Astrocyte (in vitro differentiated cells and primary cell): ENCODE measurements around the gene TOM1L1.

Source experiments
- CTCF ChIP-seq: IDR thresholded peaks from 2 replicates; pipeline ENCODE4 v1.5.1; 2011; ENCODE audit warnings: low read depth, mild to moderate bottlenecking, inconsistent platforms, low read length, moderate library complexity; ENCODE audit not compliant: insufficient read depth
- EZH2 ChIP-seq: IDR thresholded peaks from 2 replicates; pipeline ENCODE4 v1.6.1; 2012; ENCODE audit warnings: mild to moderate bottlenecking, low read length, inconsistent platforms; ENCODE audit not compliant: insufficient read depth

GRCh38 chr17:54968262-54968987 is 67.8 kb downstream of the TOM1L1 start, which contains the start of the genes COX11 and STXBP4:
- TF ChIP-seq CTCF, result peak; percentile 15
- no peak for TF ChIP-seq EZH2
